ENCODE measurements around the gene PIM3. TPM values are rescaled to one million over a fixed set of nuclear protein-coding genes. Genes with fewer than 3 reads are reported as not detected.

PIM3 gene
- total and polyA plus RNA-seq, 10 of the 15 experiments (the other 5 are each of a cell fraction or from before 2014, with no cell fraction given): 0.31 to 60.8 (median 12.4) TPM

- TF ChIP-seq CUX1 (IDR thresholded peaks at IDR 0.05; ENCODE audit: insufficient replicate concordance, low read depth, low read length): no peak
- TF ChIP-seq TCF7 (IDR thresholded peaks at IDR 0.05; ENCODE audit: borderline replicate concordance): no peak
- TF ChIP-seq CBFB (IDR thresholded peaks at IDR 0.05; ENCODE audit: low read depth): no peak
- no peak for TF ChIP-seq CHD4 (IDR thresholded peaks at IDR 0.05)
- TF ChIP-seq IRF3 (IDR thresholded peaks at IDR 0.05): no peak
- no peak for TF ChIP-seq PRDM15 (CRISPR knock-in tag; IDR thresholded peaks at IDR 0.05)
- no peak for TF ChIP-seq PBX3 (IDR thresholded peaks at IDR 0.05; ENCODE audit: insufficient replicate concordance, low read depth, low read length)
- no peak for TF ChIP-seq IRF5 (IDR thresholded peaks at IDR 0.05; ENCODE audit: borderline replicate concordance)
- TF ChIP-seq PAX5 (IDR thresholded peaks at IDR 0.05; ENCODE audit: borderline replicate concordance, low read depth, low read length): no peak
- no peak for TF ChIP-seq MLLT1 (IDR thresholded peaks at IDR 0.05)
- no peak for TF ChIP-seq MEF2B (IDR thresholded peaks at IDR 0.05; ENCODE audit: partially characterized antibody, poor library complexity, severe bottlenecking)
Observed at GRCh38 chr22:49955581-49956417, 4.8 kb upstream of the PIM3 start (continued).
